ENCODE data around the gene ALPK3. TPM values are rescaled to one million over a fixed set of nuclear protein-coding genes. Genes with fewer than 3 reads are reported as not detected.

The ALPK3 gene
- total and polyA plus RNA-seq, 2 donors (not counting 3 experiments of a cell fraction or from before 2014, with no cell fraction given), result 18.4 to 36.2 TPM

DNA sequence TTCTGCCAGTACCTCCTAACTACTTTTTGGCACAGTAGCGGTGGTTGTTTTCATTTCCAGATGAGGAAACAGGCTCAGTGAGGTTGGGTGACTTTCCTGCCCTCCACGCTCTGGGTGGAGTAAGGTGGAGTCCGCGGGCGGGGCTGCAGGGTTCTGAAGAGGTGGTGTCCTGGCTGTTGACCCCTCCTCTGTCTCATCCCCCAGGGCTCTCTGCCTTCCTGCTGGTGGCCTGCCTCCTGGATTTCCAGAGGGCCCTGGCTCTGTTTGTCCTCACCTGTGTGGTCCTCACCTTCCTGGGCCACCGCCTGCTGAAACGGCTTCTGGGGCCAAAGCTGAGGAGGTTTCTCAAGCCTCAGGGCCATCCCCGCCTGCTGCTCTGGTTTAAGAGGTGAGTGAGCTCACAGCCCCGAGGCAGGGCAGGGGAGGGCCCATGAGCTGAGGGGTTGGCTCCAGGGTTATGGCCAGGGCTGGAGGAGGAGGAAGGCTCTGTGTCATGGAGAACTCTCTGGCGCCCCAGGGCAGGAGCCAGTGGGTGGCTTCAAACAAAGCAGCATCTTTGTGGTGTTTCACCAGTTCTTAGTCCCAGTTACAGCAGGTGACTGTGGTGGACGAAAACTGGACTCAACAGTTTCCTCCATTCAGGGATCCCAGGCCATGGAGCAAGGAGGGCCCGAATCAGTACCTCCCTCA lies 77.7 kb downstream of the ALPK3 start:
- BruUV-seq (replicated peaks), result no TSS peak
- intact Hi-C loops (cut with micrococcal nuclease), result no loop called here
- Histone ChIP-seq H3K27ac (ENCODE audit: insufficient read depth, low read depth, low read length) (no peak overlapping the region), H3K27me3 (ENCODE audit: control insufficient read depth in 2 of 2, insufficient read depth in 2 of 2, low read length in 2 of 2) (peaks cover 4 to 6% of the 10 kb centered on the region in 2 experiments), H3K4me3 (replicated peaks in 1 of 3; ENCODE audit: insufficient read depth in 1 of 3, low read depth in 1 of 3, low read length in 3 of 3) (no peak overlapping the region), H3K4me2 (ENCODE audit: insufficient read depth, low read length) (no peak overlapping the region), H3K36me3 (ENCODE audit: control insufficient read depth in 2 of 2, extremely low read depth in 1 of 2, insufficient read depth in 2 of 2, low read length in 2 of 2) (no peaks in the 10 kb centered on the region), H3K9me1 (replicated peaks; ENCODE audit: control insufficient read depth, extremely low read depth, insufficient read depth, low read length) (no peaks in the 10 kb centered on the region), H3K79me2 (ENCODE audit: control insufficient read depth, insufficient read depth, low read length) (no peaks in the 10 kb centered on the region), H3K9ac (replicated peaks; ENCODE audit: extremely low read depth, insufficient read depth, low read length) (no peak overlapping the region), H2AFZ (ENCODE audit: low read depth, low read length) (no peak overlapping the region), H4K20me1 (replicated peaks; ENCODE audit: control insufficient read depth, extremely low read depth, insufficient read depth, low read length) (no peaks in the 10 kb centered on the region), H3K9me3 (replicated peaks; ENCODE audit: control insufficient read depth, insufficient read depth, low read length) (no peaks in the 10 kb centered on the region), H3K4me1 (ENCODE audit: control insufficient read depth, extremely low read depth, insufficient read depth, low read length) (no peaks in the 10 kb centered on the region)
- no peak for TF ChIP-seq MAX (IDR thresholded peaks at IDR 0.05; ENCODE audit: insufficient read depth, insufficient read length)
- no peak for TF ChIP-seq FOS (IDR thresholded peaks at IDR 0.05; ENCODE audit: borderline replicate concordance, insufficient read depth, low read length)
- TF ChIP-seq MYC (IDR thresholded peaks at IDR 0.05; ENCODE audit: low read depth, low read length), result no peak
- TF ChIP-seq POLR2A (IDR thresholded peaks at IDR 0.05; ENCODE audit: low read depth, low read length), result no peak
- TF ChIP-seq POLR2AphosphoS5 (IDR thresholded peaks at IDR 0.05; ENCODE audit: insufficient read depth, low read depth, low read length), result no peak
- TF ChIP-seq JUN (IDR thresholded peaks at IDR 0.05; ENCODE audit: borderline replicate concordance, insufficient read depth, insufficient read length, low read depth), result no peak
- TF ChIP-seq GATA2 (IDR thresholded peaks at IDR 0.05; ENCODE audit: insufficient read depth, insufficient read length, low read depth, low read length), result no peak
- TF ChIP-seq EZH2 (IDR thresholded peaks at IDR 0.05; ENCODE audit: borderline replicate concordance, low read depth, low read length, severe bottlenecking), result no peak
- TF ChIP-seq CTCF (IDR thresholded peaks at IDR 0.05; ENCODE audit: extremely low read depth in 1 of 2, insufficient read depth in 1 of 2, low read depth in 1 of 2, low read length in 2 of 2), result no peak
- FAIRE-seq, result no peak
- dilution Hi-C loops (cut with MboI; ENCODE audit: extremely low pct_ligation_motif_present, low sequenced_read_pairs), result no loop called here
- ChIA-PET POLR2A (no interaction called here), CTCF (no interaction called here)
- no peak for DNase-seq (ENCODE audit: low read depth, low spot score)

Measured in endothelial cell of umbilical vein (primary cell).